ENCODE measurements around the gene CHAT. TPM values are rescaled to one million over a fixed set of nuclear protein-coding genes. Genes with fewer than 3 reads are reported as not detected.

Gene CHAT
- total RNA-seq, 1 experiment from 2014 or later = not detected

- CTCF ChIA-PET = no interaction called here
These were observed 20.3 kb downstream of the CHAT start for GRCh38 chr10:49634069-49634660.

DNA sequence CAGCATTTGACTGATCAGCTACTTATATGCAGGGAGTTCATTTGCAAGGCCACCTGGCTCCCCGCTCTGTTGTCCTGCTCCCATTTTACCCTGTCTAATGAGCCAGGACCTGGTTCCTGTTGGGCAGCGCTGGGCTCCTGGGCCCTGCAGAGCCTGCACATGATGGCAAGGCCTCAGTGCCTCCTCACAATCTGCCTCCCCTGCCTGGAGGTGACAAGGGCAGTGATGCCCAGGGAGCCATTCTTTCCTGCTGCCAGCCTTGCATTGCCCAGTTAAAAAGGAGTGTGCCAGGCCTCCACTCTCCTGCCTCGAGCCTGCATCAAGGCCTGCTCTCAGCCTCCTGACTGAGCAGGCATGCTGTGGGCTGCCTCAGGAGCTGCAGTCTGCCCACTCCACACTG lies 28.5 kb downstream of the CHAT start:
- peaks cover 23% of the 10 kb centered on the region for H3K27me3 ChIP-seq (ENCODE audit: control insufficient read depth, insufficient read depth, low read length)
- ATAC-seq (no peak), DNase-seq (ENCODE audit: low read depth, low spot score) (no peak)
- in situ Hi-C loops (cut with HindIII; ENCODE audit: low pct_unique_long_range_greater_than_20kb, low sequenced_read_pairs) (no loop called here), intact Hi-C loops (cut with micrococcal nuclease; ENCODE audit: unreplicated experiment) (no loop called here)
- no peak overlapping the region for H3K4me3 ChIP-seq (ENCODE audit: low read depth in 2 of 2, low read length in 2 of 2)
- H3K36me3 ChIP-seq (ENCODE audit: control insufficient read depth, insufficient read depth, low read length) = no peaks in the 10 kb centered on the region
- no peak for TF ChIP-seq CTCF (IDR thresholded peaks at IDR 0.05)
- no peak for TF ChIP-seq REST (IDR thresholded peaks at IDR 0.05; ENCODE audit: insufficient read depth in 1 of 2, low read depth in 2 of 2, low read length in 1 of 2)
- no peak for TF ChIP-seq SIN3A (IDR thresholded peaks at IDR 0.05; ENCODE audit: borderline replicate concordance, insufficient read depth, low read depth, low read length)
- TF ChIP-seq TCF7L2 (IDR thresholded peaks at IDR 0.05; ENCODE audit: low read depth, low read length) = no peak
- no peak for TF ChIP-seq POLR2AphosphoS5 (IDR thresholded peaks at IDR 0.05; ENCODE audit: low read depth, low read length)
- H3K9me3 ChIP-seq (ENCODE audit: control insufficient read depth, insufficient read depth, low read depth, low read length) = no peaks in the 10 kb centered on the region
- POLR2A ChIA-PET = no interaction called here
- no peaks in the 10 kb centered on the region for H3K4me1 ChIP-seq (ENCODE audit: control insufficient read depth, insufficient read depth, low read length)
- no TSS peak for BruUV-seq (replicated peaks)
- CTCF ChIA-PET = no interaction called here
- no peak overlapping the region for H3K27ac ChIP-seq (ENCODE audit: low read length)

More at GRCh38 chr10:49634069-49634660, 20.3 kb downstream of the CHAT start:
- Histone ChIP-seq H3K27ac (ENCODE audit: low read length) (no peak overlapping the region), H3K36me3 (ENCODE audit: control insufficient read depth, insufficient read depth, low read length) (no peaks in the 10 kb centered on the region), H3K4me1 (ENCODE audit: control insufficient read depth, insufficient read depth, low read length) (no peaks in the 10 kb centered on the region), H3K4me3 (ENCODE audit: low read depth in 2 of 2, low read length in 2 of 2) (no peak overlapping the region), H3K27me3 (ENCODE audit: control insufficient read depth, insufficient read depth, low read length) (peaks cover 15% of the 10 kb centered on the region), H3K9me3 (ENCODE audit: control insufficient read depth, insufficient read depth, low read depth, low read length) (no peaks in the 10 kb centered on the region)
- TF ChIP-seq REST (IDR thresholded peaks at IDR 0.05; ENCODE audit: insufficient read depth in 1 of 2, low read depth in 2 of 2, low read length in 1 of 2) (no peak), CTCF (IDR thresholded peaks at IDR 0.05) (no peak)
- no TSS peak for BruUV-seq (replicated peaks)
- DNase-seq (ENCODE audit: low read depth, low spot score) = no peak
- POLR2A ChIA-PET = no interaction called here
- ATAC-seq = no peak
- intact Hi-C loops (cut with micrococcal nuclease; ENCODE audit: unreplicated experiment) (no loop called here), in situ Hi-C loops (cut with HindIII; ENCODE audit: low pct_unique_long_range_greater_than_20kb, low sequenced_read_pairs) (no loop called here)

All from Panc1 (cell line).